Ishikawa (cell line): Measurements from ENCODE around the gene PDZRN3.

ENCODE experiments used
- CEBPB ChIP-seq: IDR thresholded peaks from 2 replicates; pipeline ENCODE4 v1.6.1; 2012
- CREB1 ChIP-seq: IDR thresholded peaks from 2 replicates; pipeline ENCODE4 v1.6.1; 2012; ENCODE audit warnings: low read depth
- EGR1 ChIP-seq: IDR thresholded peaks from 2 replicates; pipeline ENCODE4 v1.6.1; 2012
- EP300 ChIP-seq: IDR thresholded peaks from 2 replicates; pipeline ENCODE4 v1.6.1; 2012; ENCODE audit warnings: borderline replicate concordance
- FOXM1 ChIP-seq: IDR thresholded peaks from 2 replicates; pipeline ENCODE4 v1.6.1; 2012; ENCODE audit warnings: low read depth, borderline replicate concordance
- MAX ChIP-seq: IDR thresholded peaks from 2 replicates; pipeline ENCODE4 v1.6.1; 2012
- NFIC ChIP-seq: IDR thresholded peaks from 2 replicates; pipeline ENCODE4 v1.6.1; 2012
- RAD21 ChIP-seq: IDR thresholded peaks from 2 replicates; pipeline ENCODE4 v1.6.1; 2012; ENCODE audit warnings: low read depth
- REST ChIP-seq: IDR thresholded peaks from 2 replicates; pipeline ENCODE4 v1.6.1; 2012; ENCODE audit warnings: low read depth, mild to moderate bottlenecking
- TAF1 ChIP-seq: IDR thresholded peaks from 2 replicates; pipeline ENCODE4 v1.6.1; 2012; ENCODE audit warnings: low read depth, mild to moderate bottlenecking
- TCF12 ChIP-seq: IDR thresholded peaks from 2 replicates; pipeline ENCODE4 v1.6.1; 2012; ENCODE audit warnings: low read depth
- TEAD4 ChIP-seq: IDR thresholded peaks from 2 replicates; pipeline ENCODE4 v1.6.1; 2012
- USF1 ChIP-seq: IDR thresholded peaks from 2 replicates; pipeline ENCODE4 v1.6.1; 2012
- YY1 ChIP-seq: IDR thresholded peaks from 2 replicates; pipeline ENCODE4 v1.6.1; 2012; ENCODE audit warnings: low read depth
- ZBTB7A ChIP-seq: IDR thresholded peaks from 2 replicates; pipeline ENCODE4 v1.6.1; 2012; ENCODE audit warnings: low read depth

Gene PDZRN3

GRCh38 chr3:73361591-73361990 lies 263.1 kb downstream of the PDZRN3 start:
- no peak for TF ChIP-seq CREB1
- no peak for TF ChIP-seq EGR1
- no peak for TF ChIP-seq YY1
- no peak for TF ChIP-seq EP300
- no peak for TF ChIP-seq TEAD4
- TF ChIP-seq USF1 = no peak

GRCh38 chr3:73353649-73354217 lies 271.0 kb downstream of the PDZRN3 start:
- TF ChIP-seq YY1 = no peak
- TF ChIP-seq TAF1 = no peak
- TF ChIP-seq TEAD4 = no peak
- no peak for TF ChIP-seq USF1
- TF ChIP-seq FOXM1 = no peak
- no peak for TF ChIP-seq CREB1
- no peak for TF ChIP-seq MAX
- TF ChIP-seq REST = no peak
- no peak for TF ChIP-seq RAD21

- TF ChIP-seq ZBTB7A (no peak), EGR1 (no peak), NFIC (no peak), RAD21 (no peak), CREB1 (no peak), REST (no peak), TAF1 (no peak), EP300 (no peak), MAX (no peak), USF1 (no peak), YY1 (no peak), TCF12 (no peak), TEAD4 (no peak), FOXM1 (no peak), CEBPB (no peak)
Observed at GRCh38 chr3:73352841-73353645, 271.7 kb downstream of the PDZRN3 start.

GRCh38 chr3:73351423-73352071 lies 273.2 kb downstream of the PDZRN3 start:
- no peak for TF ChIP-seq USF1

- TF ChIP-seq ZBTB7A = no peak
- TF ChIP-seq EGR1 = no peak
- no peak for TF ChIP-seq USF1
- no peak for TF ChIP-seq MAX
- TF ChIP-seq RAD21 = no peak
- no peak for TF ChIP-seq TAF1
- TF ChIP-seq NFIC = no peak
- TF ChIP-seq YY1 = no peak
- TF ChIP-seq TEAD4 = no peak
- no peak for TF ChIP-seq CREB1
- no peak for TF ChIP-seq FOXM1
- TF ChIP-seq EP300 = no peak
- no peak for TF ChIP-seq REST
- no peak for TF ChIP-seq CEBPB
- no peak for TF ChIP-seq TCF12
Observed at GRCh38 chr3:73350996-73351395, 273.7 kb downstream of the PDZRN3 start.
